ENCODE data around the gene ASCC1. TPM values are rescaled to one million over a fixed set of nuclear protein-coding genes. Genes with fewer than 3 reads are reported as not detected.
"Not testable (repeated sequence)": the region's sequence is repeated elsewhere in the genome, so short reads cannot be mapped to it uniquely, and the experiment has no call there.

Gene ASCC1
- total RNA-seq, 1 experiment from 2014 or later, result 22.4 TPM

DNA sequence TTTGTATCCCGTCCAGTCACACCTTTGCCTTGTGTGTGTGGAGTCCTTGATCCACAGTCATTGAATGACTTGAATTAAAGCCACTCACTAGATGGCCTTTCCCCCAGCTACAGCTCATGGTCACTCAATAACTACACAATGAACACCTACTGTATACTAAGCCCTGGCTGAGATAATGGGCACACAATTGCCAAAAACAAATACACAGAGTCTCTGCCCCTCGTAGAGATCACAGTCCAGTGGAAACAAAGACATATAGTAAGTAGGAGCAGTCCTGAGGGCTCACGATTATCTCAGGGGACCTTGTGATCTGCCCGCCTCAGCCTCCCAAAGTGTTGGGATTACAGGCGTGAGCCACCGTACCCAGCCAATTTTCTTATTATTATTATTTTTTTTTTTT lies 35.6 kb upstream of the ASCC1 start:
- in situ Hi-C loops (cut with HindIII; ENCODE audit: low pct_unique_long_range_greater_than_20kb, low sequenced_read_pairs), result no loop called here
- no peak for DNase-seq (ENCODE audit: low read depth, low spot score)

DNA sequence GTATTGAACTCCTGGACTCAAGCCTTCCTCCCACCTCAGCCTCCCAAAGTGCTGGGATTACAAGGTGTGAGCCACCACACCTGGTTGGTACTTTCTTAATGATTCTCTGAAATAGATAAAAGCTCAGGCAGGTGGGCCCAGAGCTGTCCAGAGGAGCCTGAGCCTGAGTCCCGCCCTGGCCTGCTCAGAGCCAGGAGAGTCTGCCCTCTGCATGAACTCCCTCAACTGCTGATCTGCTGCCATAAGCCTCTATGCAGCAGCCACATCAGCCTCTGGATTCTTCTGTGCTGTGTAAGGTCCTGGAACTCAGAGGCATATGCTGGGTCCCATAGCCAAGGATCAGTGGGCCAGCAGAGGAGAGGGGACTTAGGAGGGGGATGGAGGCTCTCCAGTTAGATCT lies 34.6 kb upstream of the ASCC1 start:
- in situ Hi-C loops (cut with HindIII; ENCODE audit: low pct_unique_long_range_greater_than_20kb, low sequenced_read_pairs), result no loop called here
- DNase-seq (ENCODE audit: low read depth, low spot score), result no peak

DNA sequence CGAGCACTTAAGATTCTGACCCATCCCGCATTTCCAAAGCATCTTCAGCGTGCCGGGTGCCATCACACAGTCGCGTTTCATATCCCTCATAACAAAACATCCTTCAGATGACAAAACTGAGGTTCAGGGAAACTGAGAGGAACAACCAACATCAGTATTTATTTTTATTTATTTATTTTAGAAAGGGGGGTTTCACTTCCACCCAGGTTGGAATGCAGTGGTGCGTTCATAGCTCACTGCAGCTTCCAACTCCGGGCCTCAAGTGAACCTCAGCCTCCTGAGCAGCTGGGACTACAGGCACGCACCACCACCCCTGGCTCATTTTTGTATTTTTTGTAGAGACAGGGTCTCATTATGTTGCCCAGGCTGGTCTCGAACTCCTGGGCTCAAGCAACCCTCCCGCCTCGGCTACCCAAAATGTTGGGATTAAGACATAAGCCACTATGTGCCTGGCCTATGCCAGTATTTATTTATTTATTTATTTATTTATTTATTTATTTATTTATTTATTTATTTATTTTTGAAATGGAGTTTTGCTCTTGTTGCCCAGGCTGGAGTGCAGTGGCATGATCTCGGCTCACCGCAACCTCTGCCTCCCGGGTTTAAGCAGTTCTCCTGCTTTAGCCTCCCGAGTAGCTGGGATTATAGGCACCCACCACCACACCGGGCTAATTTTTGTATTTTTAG lies 33.2 kb upstream of the ASCC1 start:
- DNase-seq (ENCODE audit: low read depth, low spot score); in situ Hi-C loops (cut with HindIII; ENCODE audit: low pct_unique_long_range_greater_than_20kb, low sequenced_read_pairs): not testable (repeated sequence)

DNA sequence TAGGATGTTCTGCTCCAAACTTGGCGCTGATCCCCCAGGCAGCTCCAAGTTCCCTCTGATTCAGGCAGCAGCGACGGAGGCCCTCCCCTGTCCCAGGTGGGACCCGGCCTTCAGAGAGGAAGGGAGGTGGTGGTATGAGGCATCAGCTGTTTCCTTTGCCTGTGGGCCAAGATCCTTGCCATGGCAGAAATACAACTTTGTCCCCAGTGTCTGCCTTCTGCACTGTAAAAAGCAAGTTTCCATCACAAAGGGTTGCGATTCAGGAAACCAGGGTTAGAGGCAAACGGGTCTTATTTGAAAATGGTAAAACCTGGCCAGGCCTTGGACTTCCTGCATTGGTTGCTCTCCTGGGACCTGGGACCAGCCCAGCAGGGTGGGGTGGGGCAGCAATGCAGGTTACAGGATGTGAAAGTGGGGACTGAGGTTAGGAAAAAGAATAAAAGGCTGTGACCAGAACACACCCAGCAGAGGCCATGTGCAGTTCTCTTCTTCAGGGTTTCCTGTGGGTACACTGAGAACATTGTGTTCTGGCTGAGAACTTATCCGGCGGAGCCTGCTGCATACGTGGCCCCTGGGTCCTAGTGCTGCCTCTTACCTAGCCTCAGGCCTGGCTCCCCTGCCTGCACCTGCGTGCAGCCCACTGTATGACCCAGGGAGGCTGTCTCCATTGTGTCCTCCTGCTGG lies 32.5 kb upstream of the ASCC1 start:
- DNase-seq (ENCODE audit: low read depth, low spot score), result peak; percentile 91
- in situ Hi-C loops (cut with HindIII; ENCODE audit: low pct_unique_long_range_greater_than_20kb, low sequenced_read_pairs), result no loop called here

DNA sequence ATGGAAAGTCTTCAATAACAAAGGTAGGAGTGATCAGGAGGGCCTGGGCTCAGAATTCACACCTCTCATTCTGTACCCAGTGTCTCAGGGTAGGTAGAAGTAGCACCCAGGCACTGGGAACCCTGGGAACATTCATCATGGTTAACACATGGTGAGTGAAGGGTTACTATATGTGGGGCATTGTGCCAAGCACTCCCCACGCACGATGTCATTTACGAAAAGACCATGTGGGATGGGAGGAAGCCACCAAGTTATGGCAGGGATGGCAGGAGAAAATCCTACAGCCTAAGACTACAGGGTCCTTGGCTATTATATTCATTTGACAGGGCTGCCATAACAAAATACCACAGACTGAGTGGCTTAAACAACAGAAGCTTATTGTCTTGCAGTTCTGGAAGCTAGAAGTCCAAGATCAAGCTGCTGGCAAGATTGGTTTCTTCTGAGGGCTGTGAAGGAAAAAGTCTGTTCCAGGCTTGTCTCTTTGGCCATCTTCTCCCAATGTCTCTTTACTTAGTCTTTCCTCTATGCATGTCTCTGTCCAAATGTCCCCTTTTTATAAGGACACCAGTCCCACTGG lies 30.0 kb upstream of the ASCC1 start:
- in situ Hi-C loops (cut with HindIII; ENCODE audit: low pct_unique_long_range_greater_than_20kb, low sequenced_read_pairs), result no loop called here
- peak; percentile 30 for DNase-seq (ENCODE audit: low read depth, low spot score)

DNA sequence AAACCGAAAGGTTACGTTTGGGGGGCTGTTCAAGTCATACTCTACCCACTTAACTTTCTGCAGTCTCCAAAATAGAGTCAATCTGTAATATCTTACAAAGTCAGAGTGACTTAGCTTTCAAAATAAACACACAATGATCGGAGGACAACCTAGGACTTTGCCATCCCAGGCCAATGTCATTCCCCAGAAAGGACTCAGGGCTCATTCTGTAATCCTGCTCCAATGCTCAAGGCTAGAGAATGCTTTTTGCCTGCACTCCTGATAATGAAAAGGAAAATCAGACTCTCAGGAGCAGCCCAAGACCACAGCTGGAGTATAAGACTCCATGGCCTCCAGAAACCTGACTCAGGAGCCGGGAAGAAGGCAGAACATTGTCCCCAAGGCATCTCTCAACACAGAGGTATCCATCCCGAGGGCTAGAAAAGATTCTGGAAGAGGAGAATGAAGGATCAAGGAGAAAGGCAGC lies 28.5 kb upstream of the ASCC1 start:
- in situ Hi-C loops (cut with HindIII; ENCODE audit: low pct_unique_long_range_greater_than_20kb, low sequenced_read_pairs), result no loop called here
- no peak for DNase-seq (ENCODE audit: low read depth, low spot score)

DNA sequence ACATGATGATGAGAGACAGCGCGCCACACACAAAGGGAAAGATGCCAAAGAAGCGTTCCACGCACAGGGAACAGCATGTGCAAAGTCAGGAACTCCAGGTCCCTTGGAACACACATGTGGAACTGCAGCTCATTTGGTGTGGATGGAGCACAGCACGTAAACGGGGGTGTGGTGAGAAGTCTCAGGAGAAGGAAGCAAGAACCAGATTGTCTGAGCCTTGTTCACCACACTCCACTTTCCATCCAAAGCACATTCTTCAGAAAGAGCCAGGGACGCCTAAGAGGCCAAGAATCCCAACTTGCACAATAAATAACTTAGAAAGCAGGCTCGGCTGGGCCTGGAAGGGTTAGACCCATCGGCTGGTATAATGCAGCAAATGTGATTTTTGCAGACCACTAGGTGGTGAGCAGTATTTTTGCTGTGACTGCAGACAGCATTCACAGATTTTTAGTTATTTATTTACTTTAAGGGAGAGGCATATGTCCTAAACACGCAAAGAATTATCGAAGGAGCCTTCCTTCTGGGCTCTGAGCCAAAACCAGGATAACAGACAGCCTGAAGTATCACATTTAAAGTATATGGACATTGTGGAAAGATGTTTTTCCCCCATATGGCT lies 27.9 kb upstream of the ASCC1 start:
- in situ Hi-C loops (cut with HindIII; ENCODE audit: low pct_unique_long_range_greater_than_20kb, low sequenced_read_pairs), result no loop called here
- peak; percentile 35 for DNase-seq (ENCODE audit: low read depth, low spot score)

DNA sequence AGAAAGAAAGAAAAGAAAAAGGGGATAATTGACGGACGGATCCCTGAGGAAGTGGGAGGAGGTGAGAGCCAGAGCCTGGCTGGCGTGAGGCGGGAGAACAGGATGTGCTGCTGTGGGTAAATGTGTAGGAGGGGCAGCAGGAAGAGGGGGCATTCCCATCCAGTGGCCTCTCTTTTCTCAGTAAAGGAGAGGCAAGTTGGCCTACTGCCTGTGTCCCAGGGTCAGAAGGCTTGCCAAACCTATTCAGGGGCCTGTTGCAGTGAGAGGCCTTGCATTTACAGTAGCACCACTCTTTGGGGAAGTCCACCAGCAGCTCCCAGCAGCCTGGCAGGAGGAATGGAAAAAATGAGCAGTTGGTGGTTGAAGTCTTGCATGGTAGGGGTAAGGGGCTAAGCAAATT lies 26.6 kb upstream of the ASCC1 start:
- in situ Hi-C loops (cut with HindIII; ENCODE audit: low pct_unique_long_range_greater_than_20kb, low sequenced_read_pairs), result no loop called here

DNA sequence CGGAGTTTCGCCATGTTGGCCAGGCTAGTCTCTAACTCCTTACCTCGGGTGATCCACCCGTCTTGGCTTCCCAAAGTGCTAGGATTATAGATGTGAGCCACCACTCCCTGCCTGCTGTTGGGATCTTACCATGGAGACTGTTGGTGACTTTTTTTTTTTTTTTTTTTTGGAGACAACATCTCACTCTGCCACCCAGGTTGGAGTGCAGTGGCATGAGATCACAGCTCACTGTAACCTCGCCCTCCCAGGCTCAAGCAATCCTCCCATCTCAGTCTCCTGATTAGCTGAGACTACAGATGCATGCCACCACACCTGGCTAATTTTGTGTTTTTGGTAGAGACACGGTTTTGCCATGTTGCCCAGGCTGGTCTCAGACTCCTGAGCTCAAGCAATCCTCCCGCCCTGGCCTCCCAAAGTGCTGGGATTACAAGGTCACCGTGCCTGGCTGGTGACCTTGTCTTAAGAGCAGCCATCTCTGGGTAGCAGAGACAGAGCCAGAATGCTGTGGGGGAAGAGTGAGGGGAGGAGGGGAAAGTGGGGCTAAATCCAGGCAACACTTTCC lies 25.7 kb upstream of the ASCC1 start:
- in situ Hi-C loops (cut with HindIII; ENCODE audit: low pct_unique_long_range_greater_than_20kb, low sequenced_read_pairs), result no loop called here
- DNase-seq (ENCODE audit: low read depth, low spot score), result no peak

More for the DNA sequence above, 26.6 kb upstream of the ASCC1 start:
- DNase-seq (ENCODE audit: low read depth, low spot score), result no peak

DNA sequence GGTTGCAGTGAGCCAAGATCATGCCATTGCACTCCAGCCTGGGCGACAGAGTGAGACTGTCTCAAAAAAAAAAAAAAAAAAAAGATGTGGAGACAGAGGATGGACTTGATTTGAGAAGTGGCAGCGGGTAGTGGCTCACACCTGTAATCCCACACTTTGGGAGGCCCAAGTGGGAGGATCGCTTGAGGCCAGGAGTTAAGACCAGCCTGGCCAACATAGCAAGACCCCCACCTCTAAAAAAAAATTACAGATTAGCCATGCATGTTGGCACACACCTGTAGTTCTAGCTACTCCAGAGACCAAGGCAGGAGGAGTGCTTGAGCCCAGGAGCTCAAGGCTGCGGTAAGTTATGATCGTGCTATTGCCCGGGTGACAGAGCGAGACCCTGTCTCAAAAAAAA lies 24.3 kb upstream of the ASCC1 start:
- in situ Hi-C loops (cut with HindIII; ENCODE audit: low pct_unique_long_range_greater_than_20kb, low sequenced_read_pairs), result no loop called here
- DNase-seq (ENCODE audit: low read depth, low spot score), result no peak

DNA sequence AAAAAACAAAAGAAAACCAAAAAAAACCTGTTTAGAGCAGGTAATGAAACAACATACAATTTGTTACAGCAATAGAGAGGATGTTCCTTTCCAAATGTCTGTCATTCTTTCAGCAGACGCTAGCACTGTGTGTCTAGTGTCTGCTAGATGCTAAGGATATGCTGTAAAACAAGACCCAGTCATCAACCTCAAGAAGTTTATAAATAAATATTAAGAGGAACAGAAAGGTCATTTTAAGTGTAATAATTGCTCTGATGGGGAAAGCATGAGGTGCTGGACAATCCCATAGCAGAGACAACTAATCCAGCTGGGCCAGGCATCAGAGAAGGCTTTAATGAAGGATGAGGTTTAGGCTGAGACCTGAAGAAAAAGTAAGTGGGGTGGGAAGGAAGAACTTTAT lies 23.3 kb upstream of the ASCC1 start:
- in situ Hi-C loops (cut with HindIII; ENCODE audit: low pct_unique_long_range_greater_than_20kb, low sequenced_read_pairs), result no loop called here
- no peak for DNase-seq (ENCODE audit: low read depth, low spot score)

DNA sequence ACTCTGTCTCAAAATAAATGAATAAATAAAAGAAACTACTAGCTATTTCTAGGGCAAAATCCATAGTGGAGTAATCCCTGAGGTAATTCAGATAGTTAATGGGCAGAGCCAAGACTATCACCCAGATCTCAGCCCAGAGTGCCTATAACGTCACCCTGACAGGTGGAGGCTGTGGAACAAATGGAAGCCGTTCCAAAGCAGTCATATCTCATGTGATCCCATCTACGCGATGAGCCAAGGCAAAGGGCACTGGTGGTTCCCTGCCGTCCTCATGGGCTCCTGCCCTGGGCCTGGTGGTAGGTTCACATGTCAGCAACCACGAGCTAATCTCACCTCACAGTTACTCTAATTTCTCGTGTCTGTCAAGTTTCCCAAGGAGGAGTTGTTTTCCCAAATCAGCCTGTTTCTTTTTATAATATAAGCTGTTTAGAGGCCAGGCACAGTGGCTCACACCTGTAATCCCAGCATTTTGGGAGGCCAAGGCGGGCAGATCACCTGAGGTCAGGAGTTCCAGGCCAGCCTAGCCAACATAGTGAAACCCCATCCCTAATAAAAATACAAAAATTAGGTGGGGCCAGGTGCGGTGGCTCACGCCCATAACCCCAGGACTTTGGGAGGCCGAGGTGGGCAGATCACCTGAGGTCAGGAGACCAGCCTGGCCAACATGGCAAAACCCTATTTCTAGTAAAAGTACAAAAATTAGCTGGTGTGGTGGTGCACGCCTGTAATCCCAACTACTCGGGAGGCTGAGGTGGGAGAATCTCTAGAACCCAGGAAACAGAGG lies 22.5 kb upstream of the ASCC1 start:
- in situ Hi-C loops (cut with HindIII; ENCODE audit: low pct_unique_long_range_greater_than_20kb, low sequenced_read_pairs), result no loop called here
- DNase-seq (ENCODE audit: low read depth, low spot score), result no peak

DNA sequence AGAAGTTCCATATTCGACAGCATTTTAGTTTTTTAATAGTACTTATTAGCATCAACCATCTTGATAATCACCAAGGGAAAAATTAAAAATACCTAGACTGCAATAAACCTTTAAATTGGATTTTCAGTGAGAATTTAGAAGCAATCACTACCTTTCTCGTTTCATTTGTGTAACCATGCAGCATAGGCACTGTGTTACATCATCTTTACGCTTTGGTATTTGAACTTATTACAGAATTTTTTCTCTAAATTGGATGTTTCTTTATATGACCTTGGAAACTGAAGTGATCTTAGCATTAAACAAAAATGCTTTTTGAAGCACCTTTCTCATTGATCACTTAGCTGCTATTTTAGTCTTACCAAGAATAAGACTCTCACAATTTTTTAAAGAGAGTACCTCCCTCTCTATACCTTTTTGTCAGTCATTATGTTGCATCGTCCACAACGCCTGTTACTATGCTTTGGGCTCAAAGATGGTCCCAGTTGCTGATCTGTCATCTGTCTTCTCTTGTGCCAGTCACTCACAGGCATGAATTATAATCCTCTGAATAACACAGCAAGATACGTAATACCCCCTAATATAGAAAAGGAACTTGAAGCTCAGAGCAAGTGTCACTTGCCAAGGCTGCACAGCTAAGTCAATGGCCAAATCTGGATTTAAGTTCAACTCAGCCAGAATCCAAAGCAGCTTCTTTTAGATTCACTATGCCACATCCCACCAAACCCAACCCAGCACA lies 19.6 kb upstream of the ASCC1 start:
- no peak for DNase-seq (ENCODE audit: low read depth, low spot score)
- in situ Hi-C loops (cut with HindIII; ENCODE audit: low pct_unique_long_range_greater_than_20kb, low sequenced_read_pairs), result no loop called here

DNA sequence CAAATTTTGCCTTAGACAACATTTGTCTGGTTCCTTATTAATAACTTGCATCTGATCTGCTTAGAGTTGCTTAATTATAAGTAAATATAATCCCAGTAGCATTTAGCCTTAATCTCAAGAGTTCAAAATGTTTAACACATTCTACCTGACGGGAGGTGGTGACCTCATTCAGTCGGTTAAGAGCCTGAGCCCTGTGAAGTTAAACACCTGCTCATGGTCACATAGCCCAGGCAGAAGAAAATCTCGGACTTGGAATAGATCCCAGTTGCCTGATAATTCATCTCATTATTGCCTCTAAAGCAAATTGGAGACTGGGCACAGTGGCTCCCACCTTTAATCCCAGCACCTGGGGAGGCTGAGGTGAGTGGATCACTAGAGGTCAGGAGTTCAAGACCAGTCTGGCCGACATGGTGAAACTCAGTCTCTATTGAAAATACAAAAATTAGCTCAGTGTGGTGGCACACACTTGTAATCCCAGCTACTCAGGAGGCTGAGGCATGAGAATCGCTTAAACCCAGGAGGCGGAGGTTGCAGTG lies 18.6 kb upstream of the ASCC1 start:
- in situ Hi-C loops (cut with HindIII; ENCODE audit: low pct_unique_long_range_greater_than_20kb, low sequenced_read_pairs), result no loop called here
- no peak for DNase-seq (ENCODE audit: low read depth, low spot score)

DNA sequence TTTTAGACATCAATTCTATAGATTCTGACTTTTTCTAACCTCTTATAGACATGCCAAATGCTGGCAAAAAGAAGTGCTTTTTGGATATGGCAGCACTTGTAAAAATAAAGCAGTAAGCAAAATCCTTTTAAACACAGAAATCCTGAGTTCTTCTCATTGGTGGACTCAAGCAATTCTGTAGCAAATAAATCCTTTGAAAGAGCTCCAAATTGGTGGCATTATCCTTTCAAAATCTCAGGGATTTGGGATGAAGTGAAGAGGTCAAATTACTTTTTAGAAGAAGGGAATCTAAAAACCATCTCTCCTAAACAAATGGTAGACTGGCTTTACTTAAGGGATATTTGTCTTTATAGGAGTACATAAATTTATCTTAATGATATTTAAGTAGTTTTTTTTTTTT lies 17.5 kb upstream of the ASCC1 start:
- in situ Hi-C loops (cut with HindIII; ENCODE audit: low pct_unique_long_range_greater_than_20kb, low sequenced_read_pairs), result no loop called here

DNA sequence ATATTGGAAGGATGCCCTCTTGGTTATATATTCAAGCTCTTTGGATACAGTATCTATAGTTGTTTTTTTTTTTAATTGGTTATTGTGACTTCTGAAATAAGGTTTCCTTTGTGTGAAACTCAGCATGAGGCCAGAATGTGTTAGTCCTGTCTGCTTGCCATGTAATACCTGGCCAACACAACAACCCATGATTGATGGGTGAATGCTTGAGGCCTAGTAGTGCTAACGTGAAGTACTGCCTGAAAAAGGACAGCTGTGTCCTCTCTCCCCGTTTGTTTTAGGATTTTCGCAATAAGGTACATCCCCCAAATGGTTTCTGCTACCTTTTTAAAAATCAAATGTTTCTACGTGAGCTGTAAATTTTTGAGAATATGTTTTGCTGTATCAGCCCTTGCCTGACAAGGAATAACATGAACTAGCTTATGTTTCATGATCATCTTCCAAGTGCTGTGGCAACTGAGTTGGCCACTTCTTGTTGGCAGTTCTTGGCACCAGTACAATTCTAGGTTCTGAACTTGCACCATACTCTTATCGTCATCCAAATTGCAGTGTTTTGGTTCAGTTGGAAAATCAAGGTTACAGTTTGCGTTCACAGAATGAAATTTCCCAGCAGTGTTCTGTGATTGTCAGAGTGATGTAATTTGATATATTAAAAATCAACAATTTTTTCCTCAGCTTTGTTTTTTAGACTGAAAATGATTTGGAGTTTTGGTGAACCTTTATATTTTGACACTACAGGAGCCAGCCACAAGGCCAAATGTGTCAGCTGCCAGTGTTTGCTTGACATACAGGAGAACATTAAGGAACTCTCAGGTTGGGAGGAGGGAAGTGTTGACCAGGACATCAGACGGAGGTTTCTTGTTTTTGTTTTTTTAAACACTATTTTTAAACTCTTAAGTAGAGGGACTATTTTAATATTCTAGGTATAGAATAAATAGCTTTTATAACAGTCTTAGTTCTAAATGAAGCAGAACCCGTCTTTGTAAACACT lies 13.5 kb upstream of the ASCC1 start:
- DNase-seq (ENCODE audit: low read depth, low spot score), result no peak
- in situ Hi-C loops (cut with HindIII; ENCODE audit: low pct_unique_long_range_greater_than_20kb, low sequenced_read_pairs), result no loop called here

More for the DNA sequence above, 17.5 kb upstream of the ASCC1 start:
- DNase-seq (ENCODE audit: low read depth, low spot score), result no peak
